Chondrocyte (in vitro differentiated cells): ENCODE data around the gene BBS12. TPM values are rescaled to one million over a fixed set of nuclear protein-coding genes. Genes with fewer than 3 reads are reported as not detected.

Experiments
- DNase-seq: peaks from one replicate; pipeline ENCODE4 v3.0.0; 2021; ENCODE audit warnings: mixed read lengths, low spot score
- H3K27ac Mint-ChIP-seq: one replicate; pipeline ENCODE4 v1.8.0; 2021; ENCODE audit warnings: mild to moderate bottlenecking, moderate library complexity, mixed read lengths; ENCODE audit not compliant: unreplicated experiment
- H3K27me3 Mint-ChIP-seq: 2 replicates; pipeline ENCODE4 v1.8.0; 2021; ENCODE audit warnings: low read depth, mixed read lengths
- H3K36me3 Mint-ChIP-seq: 2 replicates; pipeline ENCODE4 v1.8.0; 2021; ENCODE audit warnings: low read depth, mixed read lengths
- H3K4me1 Mint-ChIP-seq: 2 replicates; pipeline ENCODE4 v1.8.0; 2021; ENCODE audit warnings: low read depth, mild to moderate bottlenecking, mixed read lengths
- H3K4me3 Mint-ChIP-seq: one replicate; pipeline ENCODE4 v1.8.0; 2021; ENCODE audit warnings: mild to moderate bottlenecking, moderate library complexity, mixed read lengths; ENCODE audit not compliant: unreplicated experiment
- H3K9me3 Mint-ChIP-seq: 2 replicates; pipeline ENCODE4 v1.8.0; 2021; ENCODE audit warnings: low read depth, mixed read lengths
- total RNA-seq: library from RNA; stranded (reverse); gene quantifications from 3 replicates; pipeline ENCODE4 v1.2.1, GENCODE V29; 2021
- TF ChIP-seq, protein P1 (sequence below): fragments of 200-600 bp; sonication (generic); IDR thresholded peaks from 2 replicates; pipeline ENCODE4 v1.5.0; 2021; ENCODE audit warnings: antibody characterized with exemption, mild to moderate bottlenecking, moderate library complexity

The BBS12 gene
- total RNA-seq, 1 donor from 2014 or later: 3.3 TPM

DNA sequence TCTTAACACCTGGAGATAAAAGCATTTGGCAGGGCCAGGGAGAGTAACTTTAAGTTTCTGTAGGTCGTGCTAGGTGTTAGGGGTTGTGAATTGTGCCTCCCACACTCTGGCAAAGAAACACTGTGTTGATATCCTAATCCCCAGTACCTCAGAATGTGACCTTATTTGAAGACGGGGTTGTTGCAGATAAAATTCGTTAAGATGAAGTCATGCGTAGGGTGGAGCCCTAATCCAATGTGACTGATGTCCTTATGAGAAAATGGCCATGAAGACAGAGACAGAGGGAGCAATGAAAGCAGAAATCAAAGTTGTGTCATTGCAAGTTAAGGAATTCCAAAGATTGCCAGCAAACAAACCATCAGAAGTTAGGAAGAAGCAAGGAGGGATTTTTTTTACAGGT lies 40.5 kb upstream of the BBS12 start:
- no peak for DNase-seq
- TF ChIP-seq, protein P1, sequence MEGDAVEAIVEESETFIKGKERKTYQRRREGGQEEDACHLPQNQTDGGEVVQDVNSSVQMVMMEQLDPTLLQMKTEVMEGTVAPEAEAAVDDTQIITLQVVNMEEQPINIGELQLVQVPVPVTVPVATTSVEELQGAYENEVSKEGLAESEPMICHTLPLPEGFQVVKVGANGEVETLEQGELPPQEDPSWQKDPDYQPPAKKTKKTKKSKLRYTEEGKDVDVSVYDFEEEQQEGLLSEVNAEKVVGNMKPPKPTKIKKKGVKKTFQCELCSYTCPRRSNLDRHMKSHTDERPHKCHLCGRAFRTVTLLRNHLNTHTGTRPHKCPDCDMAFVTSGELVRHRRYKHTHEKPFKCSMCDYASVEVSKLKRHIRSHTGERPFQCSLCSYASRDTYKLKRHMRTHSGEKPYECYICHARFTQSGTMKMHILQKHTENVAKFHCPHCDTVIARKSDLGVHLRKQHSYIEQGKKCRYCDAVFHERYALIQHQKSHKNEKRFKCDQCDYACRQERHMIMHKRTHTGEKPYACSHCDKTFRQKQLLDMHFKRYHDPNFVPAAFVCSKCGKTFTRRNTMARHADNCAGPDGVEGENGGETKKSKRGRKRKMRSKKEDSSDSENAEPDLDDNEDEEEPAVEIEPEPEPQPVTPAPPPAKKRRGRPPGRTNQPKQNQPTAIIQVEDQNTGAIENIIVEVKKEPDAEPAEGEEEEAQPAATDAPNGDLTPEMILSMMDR: no peak
- Mint-ChIP-seq H3K27me3 (no peaks in the 10 kb centered on the region), H3K27ac (no peak overlapping the region), H3K4me1 (peaks cover 29% of the 10 kb centered on the region), H3K36me3 (no peaks in the 10 kb centered on the region), H3K9me3 (no peaks in the 10 kb centered on the region), H3K4me3 (no peak overlapping the region)

DNA sequence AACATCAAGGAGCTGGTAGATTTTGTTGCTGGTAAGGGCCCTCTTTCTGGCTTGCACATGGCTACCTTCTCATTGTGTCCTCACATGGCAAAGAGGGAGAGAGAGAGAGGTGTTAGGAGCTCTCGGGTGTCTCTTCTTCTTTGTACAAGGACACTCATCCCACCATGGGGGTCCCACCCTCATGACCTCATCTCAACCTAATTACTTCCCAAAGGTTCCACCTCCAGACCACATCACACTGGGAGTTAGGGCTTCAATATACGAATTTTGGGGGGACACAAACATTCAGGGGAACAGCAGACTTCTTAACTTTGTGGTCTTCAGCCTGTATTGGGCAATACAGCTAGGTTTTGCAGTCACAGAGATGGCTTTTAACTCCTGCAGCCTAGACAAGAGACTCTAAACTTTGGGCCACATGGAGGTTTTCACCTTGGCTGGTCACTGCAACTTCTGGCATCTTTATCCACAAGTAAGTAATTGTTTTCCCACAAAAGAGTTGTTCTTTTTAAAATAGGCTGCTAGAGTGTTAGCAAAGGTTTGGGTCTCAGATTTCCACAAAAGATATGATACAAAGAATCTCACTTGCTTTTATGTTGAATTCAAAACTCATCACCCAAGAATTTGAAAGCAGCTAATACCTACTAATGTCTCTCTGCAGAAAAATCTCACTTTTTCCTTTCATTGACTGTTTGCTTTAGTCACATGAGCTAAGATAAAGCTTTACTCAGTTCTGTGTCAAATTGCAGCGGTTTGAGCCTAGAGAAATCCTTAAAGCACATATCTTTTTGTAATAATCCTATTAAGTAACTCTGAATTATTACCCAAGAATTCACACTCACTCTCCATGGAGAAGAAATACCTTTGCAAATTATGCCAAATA lies 39.6 kb upstream of the BBS12 start:
- no peak overlapping the region for H3K4me3 Mint-ChIP-seq
- H3K36me3 Mint-ChIP-seq: no peaks in the 10 kb centered on the region
- peaks cover 20% of the 10 kb centered on the region for H3K4me1 Mint-ChIP-seq
- H3K27me3 Mint-ChIP-seq: no peaks in the 10 kb centered on the region
- H3K27ac Mint-ChIP-seq: no peak overlapping the region
- TF ChIP-seq, protein P1: no peak
- DNase-seq: no peak
- no peaks in the 10 kb centered on the region for H3K9me3 Mint-ChIP-seq

DNA sequence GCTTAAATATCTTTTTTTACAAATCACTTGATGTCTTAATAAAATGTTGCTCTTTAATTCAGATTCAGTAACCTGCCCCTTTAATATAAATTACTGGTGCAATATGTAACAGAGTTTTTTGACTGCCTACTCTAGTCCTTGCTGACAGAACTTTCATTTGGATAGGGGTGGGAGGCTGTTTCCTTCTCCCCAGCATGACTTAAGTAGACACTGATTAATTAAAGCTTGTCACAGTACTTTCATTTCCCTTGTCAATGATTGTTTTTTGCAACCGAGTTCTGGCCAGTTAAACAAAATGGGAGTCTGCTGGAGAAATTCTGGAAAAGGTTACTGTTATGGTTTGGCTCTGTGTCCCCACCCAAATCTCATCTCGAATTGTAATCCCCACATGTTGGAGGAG lies 37.3 kb upstream of the BBS12 start:
- DNase-seq: no peak
- H3K27ac Mint-ChIP-seq: no peak overlapping the region
- H3K4me3 Mint-ChIP-seq: no peak overlapping the region
- no peaks in the 10 kb centered on the region for H3K36me3 Mint-ChIP-seq
- TF ChIP-seq, protein P1: no peak
- H3K27me3 Mint-ChIP-seq: no peaks in the 10 kb centered on the region
- no peaks in the 10 kb centered on the region for H3K9me3 Mint-ChIP-seq
- H3K4me1 Mint-ChIP-seq: peaks cover 13% of the 10 kb centered on the region

DNA sequence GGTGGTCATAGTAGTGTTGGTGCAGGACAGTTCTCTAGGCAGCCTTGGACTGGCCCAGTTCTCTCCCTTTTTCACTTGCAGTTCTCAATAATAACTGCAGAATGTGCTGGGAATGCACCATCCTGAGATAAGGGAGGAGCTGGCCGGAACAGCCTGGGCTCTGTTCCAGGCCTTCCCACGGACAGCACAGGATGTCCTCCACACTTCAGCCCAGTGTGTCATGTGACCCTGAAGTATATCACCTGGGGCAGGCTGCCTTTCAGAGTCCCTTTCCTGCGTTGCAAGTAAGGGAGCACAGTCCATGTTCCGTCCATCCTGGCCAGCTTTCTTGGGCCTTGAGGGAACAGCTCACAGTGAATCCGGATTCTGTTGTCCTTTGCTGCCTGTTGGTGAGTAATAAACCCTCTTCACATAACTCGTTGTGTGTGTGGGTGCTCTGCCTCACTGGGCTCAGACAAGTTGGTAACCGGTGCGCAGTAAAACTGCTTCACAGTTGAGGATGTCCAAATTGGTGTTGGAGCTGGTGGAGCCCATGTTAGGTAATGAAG lies 32.3 kb upstream of the BBS12 start:
- Mint-ChIP-seq H3K4me1 (peaks cover 15% of the 10 kb centered on the region), H3K27ac (no peak overlapping the region), H3K36me3 (no peaks in the 10 kb centered on the region), H3K4me3 (no peak overlapping the region), H3K27me3 (no peaks in the 10 kb centered on the region), H3K9me3 (no peaks in the 10 kb centered on the region)
- TF ChIP-seq, protein P1: no peak
- no peak for DNase-seq

DNA sequence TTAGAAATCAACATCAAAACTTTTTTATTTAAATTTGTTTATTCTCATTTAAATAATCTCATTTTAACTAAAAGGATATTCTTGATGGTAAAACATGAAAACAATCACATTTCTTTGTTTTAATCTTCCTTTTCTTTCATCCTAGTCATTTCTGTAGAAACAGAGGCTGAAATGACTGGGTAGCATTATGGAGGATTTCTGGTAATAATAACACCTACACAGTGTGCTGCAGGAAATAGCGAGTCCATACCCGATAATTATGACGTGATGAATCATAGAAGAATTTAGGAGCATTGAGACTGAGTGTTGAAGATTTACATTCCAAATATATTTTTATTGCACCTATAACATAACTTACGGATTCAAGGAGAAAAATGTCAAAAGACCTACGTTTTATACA lies 31.4 kb upstream of the BBS12 start:
- H3K27me3 Mint-ChIP-seq: no peaks in the 10 kb centered on the region
- DNase-seq: no peak
- no peak overlapping the region for H3K27ac Mint-ChIP-seq
- TF ChIP-seq, protein P1: no peak
- no peaks in the 10 kb centered on the region for H3K9me3 Mint-ChIP-seq
- H3K4me1 Mint-ChIP-seq: peaks cover 15% of the 10 kb centered on the region
- no peaks in the 10 kb centered on the region for H3K36me3 Mint-ChIP-seq
- no peak overlapping the region for H3K4me3 Mint-ChIP-seq
